Fibroblast of lung (primary cell): ENCODE measurements around the gene NUP205. TPM values are rescaled to one million over a fixed set of nuclear protein-coding genes. Genes with fewer than 3 reads are reported as not detected.
A peak's percentile ranks its signal among the peaks of the same experiment; 100 is the strongest.

Experiments used
- DNase-seq, 2 donors: peaks; one replicate each; pipeline versions ENCODE4 v3.0.0 to v3.0.0-alpha.2; 2010; ENCODE audit warnings: low read depth in 2 of 2
- H2AFZ ChIP-seq: 2 replicates; pipeline ENCODE4 v1.5.1; 2012; ENCODE audit warnings: low read length, control low read depth, inconsistent platforms
- H3K27ac ChIP-seq: 2 replicates; pipeline ENCODE4 v1.5.1; 2011; ENCODE audit warnings: low read length, control low read depth; ENCODE audit not compliant: insufficient read depth
- H3K27me3 ChIP-seq: 2 replicates; pipeline ENCODE4 v1.5.1; 2011; ENCODE audit warnings: mild to moderate bottlenecking, low read length; ENCODE audit not compliant: control insufficient read depth, insufficient read depth
- H3K36me3 ChIP-seq: 2 replicates; pipeline ENCODE4 v1.5.1; 2011; ENCODE audit warnings: low read length; ENCODE audit not compliant: control insufficient read depth, insufficient read depth
- H3K4me1 ChIP-seq: 2 replicates; pipeline ENCODE4 v1.5.1; 2011; ENCODE audit warnings: low read length; ENCODE audit not compliant: control insufficient read depth, insufficient read depth; ENCODE audit errors: extremely low read depth
- H3K4me2 ChIP-seq: 2 replicates; pipeline ENCODE4 v1.5.1; 2011; ENCODE audit warnings: low read length, control low read depth; ENCODE audit not compliant: insufficient read depth; ENCODE audit errors: extremely low read depth
- H3K4me3 ChIP-seq, 4 experiments: fragments of 200-600 bp in 1 of 4; sonication (generic) in 1 of 4; replicated peaks in 1 of 4; 2 replicates each; pipeline ENCODE4 v1.5.1; 2011 to 2016; ENCODE audit warnings: low read length in 4 of 4, low read depth in 3 of 4, mild to moderate bottlenecking in 3 of 4, control low read depth in 2 of 4, inconsistent platforms in 1 of 4, mixed read lengths in 1 of 4; ENCODE audit not compliant: insufficient read depth in 1 of 4; ENCODE audit errors: control extremely low read depth in 1 of 4
- H3K79me2 ChIP-seq: 2 replicates; pipeline ENCODE4 v1.5.1; 2012; ENCODE audit warnings: mild to moderate bottlenecking, low read length, inconsistent platforms; ENCODE audit not compliant: control insufficient read depth, insufficient read depth
- H3K9ac ChIP-seq: 2 replicates; pipeline ENCODE4 v1.5.1; 2011; ENCODE audit warnings: mild to moderate bottlenecking, low read length, control low read depth; ENCODE audit not compliant: insufficient read depth
- H3K9me3 ChIP-seq: 2 replicates; pipeline ENCODE4 v1.5.1; 2012; ENCODE audit warnings: low read depth, low read length; ENCODE audit not compliant: control insufficient read depth, insufficient read depth
- H4K20me1 ChIP-seq: 2 replicates; pipeline ENCODE4 v1.5.1; 2011; ENCODE audit warnings: low read length; ENCODE audit not compliant: control insufficient read depth, insufficient read depth; ENCODE audit errors: extremely low read depth
- EZH2 ChIP-seq: IDR thresholded peaks from 2 replicates; pipeline ENCODE4 v1.5.1; 2012; ENCODE audit warnings: low read length, control low read depth, mild to moderate bottlenecking; ENCODE audit errors: missing control alignments
- polyA plus RNA-seq, 2 donors: library from polyadenylated mRNA; depleted of rRNA in 1 of 2; stranded (reverse) in 1 of 2; unstranded in 1 of 2; fragments of >200 nt; gene quantifications; 2 replicates each; pipeline ENCODE4 v1.2.1, GENCODE V29; 2011 to 2012; ENCODE audit warnings: missing spikeins in 1 of 2
- total RNA-seq: library from RNA; depleted of rRNA; stranded (reverse); fragments of >200 nt; gene quantifications from 2 replicates; pipeline ENCODE4 v1.2.1, GENCODE V29; 2014
- TF ChIP-seq, protein P1 (sequence below), 2 donors: IDR thresholded peaks in 1 of 2; conservative IDR thresholded peaks in 1 of 2; 1 replicate in 1 of 2; 2 replicates in 1 of 2; pipeline ENCODE4 v1.5.1; 2011 to 2012; ENCODE audit warnings: low read length in 2 of 2, control low read depth in 1 of 2, inconsistent platforms in 1 of 2, low read depth in 1 of 2, mild to moderate bottlenecking in 1 of 2

Gene NUP205
- total and polyA plus RNA-seq, 2 donors (not counting 1 experiment from before 2014, with no cell fraction given) = 28.1 to 36.7 TPM

DNA sequence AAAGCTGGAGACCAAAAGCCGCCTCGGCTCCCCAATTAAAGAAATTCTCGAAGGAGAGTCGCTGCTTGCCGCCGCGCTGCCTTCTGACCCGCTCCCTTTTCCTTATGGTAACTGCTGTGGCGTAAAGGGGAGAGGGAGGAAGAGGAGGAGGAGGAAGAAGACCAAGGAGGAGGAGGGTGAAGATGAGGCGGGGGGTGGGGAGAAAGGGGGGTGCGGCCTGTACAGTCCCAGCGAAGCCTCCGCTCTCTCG is 48.2 kb upstream of the NUP205 start:
- TF ChIP-seq, protein P1, sequence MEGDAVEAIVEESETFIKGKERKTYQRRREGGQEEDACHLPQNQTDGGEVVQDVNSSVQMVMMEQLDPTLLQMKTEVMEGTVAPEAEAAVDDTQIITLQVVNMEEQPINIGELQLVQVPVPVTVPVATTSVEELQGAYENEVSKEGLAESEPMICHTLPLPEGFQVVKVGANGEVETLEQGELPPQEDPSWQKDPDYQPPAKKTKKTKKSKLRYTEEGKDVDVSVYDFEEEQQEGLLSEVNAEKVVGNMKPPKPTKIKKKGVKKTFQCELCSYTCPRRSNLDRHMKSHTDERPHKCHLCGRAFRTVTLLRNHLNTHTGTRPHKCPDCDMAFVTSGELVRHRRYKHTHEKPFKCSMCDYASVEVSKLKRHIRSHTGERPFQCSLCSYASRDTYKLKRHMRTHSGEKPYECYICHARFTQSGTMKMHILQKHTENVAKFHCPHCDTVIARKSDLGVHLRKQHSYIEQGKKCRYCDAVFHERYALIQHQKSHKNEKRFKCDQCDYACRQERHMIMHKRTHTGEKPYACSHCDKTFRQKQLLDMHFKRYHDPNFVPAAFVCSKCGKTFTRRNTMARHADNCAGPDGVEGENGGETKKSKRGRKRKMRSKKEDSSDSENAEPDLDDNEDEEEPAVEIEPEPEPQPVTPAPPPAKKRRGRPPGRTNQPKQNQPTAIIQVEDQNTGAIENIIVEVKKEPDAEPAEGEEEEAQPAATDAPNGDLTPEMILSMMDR (conservative IDR thresholded peaks at IDR 0.05 in 1 of 2, IDR thresholded peaks at IDR 0.05 in 1 of 2; ENCODE audit: low read depth in 1 of 2, low read length in 2 of 2) = no peak
- no peak for TF ChIP-seq EZH2
- peak; percentile 60 to 61 for DNase-seq
- H3K4me1 ChIP-seq = no peaks in the 10 kb centered on the region
- peaks cover 46% of the 10 kb centered on the region for H3K79me2 ChIP-seq
- H4K20me1 ChIP-seq = no peaks in the 10 kb centered on the region
- peak overlapping the region; percentile 73 for H3K4me2 ChIP-seq
- no peaks in the 10 kb centered on the region for H3K27me3 ChIP-seq
- no peaks in the 10 kb centered on the region for H3K36me3 ChIP-seq
- H3K9ac ChIP-seq = peak overlapping the region; percentile 97
- no peaks in the 10 kb centered on the region for H3K9me3 ChIP-seq
- H3K27ac ChIP-seq = peak overlapping the region; percentile 95
- peak overlapping the region; percentile 97 for H2AFZ ChIP-seq
- H3K4me3 ChIP-seq = peak overlapping the region; percentile 91 to 99 (median 95)

DNA sequence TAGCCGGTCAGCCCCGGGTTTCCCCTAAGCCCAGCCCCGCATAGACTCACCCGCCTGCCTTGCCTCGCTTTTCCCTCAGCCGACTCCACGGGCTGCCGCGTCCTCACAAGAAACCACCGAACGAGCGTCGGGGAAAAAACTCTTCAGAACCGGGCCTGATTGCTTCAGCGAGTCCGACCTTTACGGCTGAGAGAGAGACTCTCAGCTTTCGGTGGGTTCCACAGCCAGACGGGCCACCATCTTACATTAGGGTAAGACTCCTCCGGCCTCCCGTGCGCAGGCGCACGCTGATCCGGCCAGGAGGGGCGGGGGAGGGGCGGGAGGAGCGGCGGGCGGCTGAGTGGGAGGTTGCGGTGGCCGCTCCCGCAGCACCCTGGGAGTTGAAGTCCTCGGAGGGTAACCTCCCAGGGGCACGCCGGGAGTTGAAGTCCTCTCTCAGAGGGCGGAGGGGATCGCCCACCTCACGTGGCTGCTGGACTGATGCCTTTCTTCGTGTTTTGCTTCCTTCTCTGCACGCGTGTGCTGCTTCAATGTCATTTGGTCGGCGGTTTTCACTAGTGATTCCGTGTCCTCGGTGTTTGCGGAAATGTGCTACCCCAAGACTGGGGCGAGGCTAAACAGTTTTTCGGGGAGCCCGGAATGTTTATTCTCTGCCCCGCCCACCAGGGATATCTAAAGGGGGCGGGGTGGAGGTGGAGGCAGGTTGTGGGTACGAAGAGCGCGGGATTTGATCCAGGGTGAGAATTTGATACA is 47.7 kb upstream of the NUP205 start, which contains the start of gene CNOT4:
CNOT4 (minus strand) TSS at position 264 of the 753 bp plus-strand sequence. CDS start 71,771 bp downstream, outside the sequence.
- no peak for TF ChIP-seq EZH2
- TF ChIP-seq, protein P1 (conservative IDR thresholded peaks at IDR 0.05 in 1 of 2, IDR thresholded peaks at IDR 0.05 in 1 of 2; ENCODE audit: low read depth in 1 of 2, low read length in 2 of 2) = no peak
- H2AFZ ChIP-seq = peak within 1 kb of the TSS; percentile 98
- H3K9me3 ChIP-seq = no peaks in the 10 kb centered on the region
- H3K4me1 ChIP-seq = no peaks in the 10 kb centered on the region
- H4K20me1 ChIP-seq = no peaks in the 10 kb centered on the region
- peaks cover 42% of the 10 kb centered on the region for H3K79me2 ChIP-seq
- peak within 1 kb of the TSS; percentile 91 to 99 (median 95) for H3K4me3 ChIP-seq
- no peaks in the 10 kb centered on the region for H3K36me3 ChIP-seq
- H3K4me2 ChIP-seq = peak within 1 kb of the TSS; percentile 92
- H3K27ac ChIP-seq = peak within 1 kb of the TSS; percentile 95
- H3K9ac ChIP-seq = peak within 1 kb of the TSS; percentile 97
- H3K27me3 ChIP-seq = no peaks in the 10 kb centered on the region
- peak; percentile 93 to 94 for DNase-seq

DNA sequence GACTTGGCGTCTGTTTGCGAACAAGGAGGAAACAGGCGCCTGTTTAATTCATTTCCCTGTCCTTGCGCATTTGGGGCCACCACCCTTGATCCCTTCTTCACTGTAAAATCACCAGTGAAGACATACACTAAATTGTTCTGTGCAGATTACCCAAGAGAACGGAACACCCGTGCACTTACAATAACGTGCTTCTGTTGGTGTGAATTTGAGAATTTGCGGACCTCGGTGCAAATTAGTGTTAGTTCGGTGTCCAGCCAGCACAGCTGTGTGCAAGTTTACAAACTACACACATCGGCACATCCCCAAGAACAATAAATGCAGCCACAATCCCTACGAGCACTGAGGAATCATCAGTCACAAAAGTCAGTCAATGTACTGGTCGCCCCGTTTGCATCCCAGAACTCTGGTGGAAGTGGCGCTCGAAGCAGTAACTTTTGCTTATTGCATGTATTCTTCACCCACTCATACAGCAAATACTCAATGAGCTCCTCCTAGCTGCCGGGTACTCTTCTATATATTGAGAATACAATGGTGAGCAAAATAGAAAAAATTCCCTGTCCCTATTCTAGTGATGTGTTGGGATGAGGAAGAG is 47.0 kb upstream of the NUP205 start:
- Histone ChIP-seq H3K4me3 (peak overlapping the region; percentile 76 to 94 (median 86)), H3K9ac (no peak overlapping the region), H3K79me2 (peaks cover 37% of the 10 kb centered on the region), H2AFZ (peak overlapping the region; percentile 98), H3K27me3 (no peaks in the 10 kb centered on the region), H4K20me1 (no peaks in the 10 kb centered on the region), H3K36me3 (no peaks in the 10 kb centered on the region), H3K4me1 (no peaks in the 10 kb centered on the region), H3K27ac (peak overlapping the region; percentile 95), H3K4me2 (peak overlapping the region; percentile 92), H3K9me3 (no peaks in the 10 kb centered on the region)
- DNase-seq = peak in 1 of 2 donors; percentile 51
- no peak for TF ChIP-seq EZH2
- TF ChIP-seq, protein P1 (conservative IDR thresholded peaks at IDR 0.05 in 1 of 2, IDR thresholded peaks at IDR 0.05 in 1 of 2; ENCODE audit: low read depth in 1 of 2, low read length in 2 of 2) = peak; percentile 24 to 43
